Activated CD4-positive, alpha-beta T cell treated with anti-CD3 and anti-CD28 coated beads, Interleukin-2, Interleukin-4, amounts not matched to agents 100 ng/mL and 50 ng/mL, durations not matched to agents 16 hours and 8 hours (primary cell): ENCODE measurements around the gene LGALS7.
"Not testable (repeated sequence)": the region's sequence is repeated elsewhere in the genome, so short reads cannot be mapped to it uniquely, and the experiment has no call there.

Experiments used
- DNase-seq: peaks from one replicate; pipeline ENCODE4 v3.0.0-alpha.2; 2020; ENCODE audit warnings: low spot score

The LGALS7 gene

DNA sequence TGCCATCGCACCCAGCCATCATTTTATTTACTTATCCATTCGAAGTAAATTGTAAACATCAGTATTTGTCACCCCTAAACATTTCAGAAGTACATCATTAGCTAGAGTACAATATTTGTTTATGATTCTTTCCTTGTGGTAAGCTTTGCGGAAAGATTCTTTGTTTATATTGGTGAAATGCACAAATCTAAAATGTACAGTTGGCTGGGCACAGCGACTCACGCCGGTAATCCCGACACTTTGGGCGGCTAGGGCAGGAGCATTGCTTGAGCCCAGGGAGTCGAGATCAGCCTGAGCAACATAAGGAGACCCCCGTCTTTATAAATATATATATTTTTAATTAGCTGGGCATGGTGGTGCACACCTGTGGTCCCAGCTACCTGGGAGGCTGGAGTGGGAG lies 25.8 kb upstream of the LGALS7 start:
- no peak for DNase-seq

DNA sequence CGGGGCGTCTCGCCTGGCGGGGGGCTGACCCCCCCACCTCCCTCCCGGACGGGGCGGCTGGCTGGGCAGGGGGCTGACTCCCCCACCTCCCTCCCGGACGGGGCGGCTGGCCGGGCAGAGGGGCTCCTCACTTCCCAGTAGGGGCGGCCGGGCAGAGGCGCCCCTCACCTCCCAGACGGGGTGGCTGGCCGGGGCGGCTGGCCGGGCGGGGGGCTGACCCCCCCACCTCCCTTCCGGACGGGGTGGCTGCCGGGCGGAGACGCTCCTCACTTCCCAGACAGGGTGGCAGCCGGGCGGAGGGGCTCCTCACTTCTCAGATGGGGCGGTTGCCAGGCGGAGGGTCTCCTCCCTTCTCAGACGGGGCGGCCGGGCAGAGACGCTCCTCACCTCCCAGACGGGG lies 24.5 kb upstream of the LGALS7 start:
- DNase-seq: not testable (repeated sequence)

GRCh38 chr19:38796154-38796553 lies 22.8 kb upstream of the LGALS7 start:
- DNase-seq: no peak

GRCh38 chr19:38795549-38795948 lies 22.2 kb upstream of the LGALS7 start:
- DNase-seq: no peak

DNA sequence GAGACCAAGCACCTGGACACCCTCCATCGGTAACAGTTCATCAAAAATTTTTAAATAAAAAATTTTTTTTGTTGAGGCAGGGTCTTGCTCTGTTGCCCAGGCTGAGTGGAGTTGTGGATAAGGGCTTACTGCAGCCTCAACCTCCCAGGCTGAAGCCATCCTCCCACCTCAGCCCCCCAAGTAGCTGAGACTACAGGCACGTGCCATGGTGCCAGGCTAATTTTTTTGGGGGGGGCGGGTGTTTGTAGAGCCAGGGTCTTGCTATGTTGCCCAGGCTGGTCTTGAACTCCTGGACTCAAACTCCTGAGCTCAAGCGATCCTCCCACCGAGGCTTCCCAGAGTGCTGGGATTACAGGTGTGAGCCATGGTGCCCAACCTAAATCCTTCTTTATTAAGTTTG lies 20.4 kb upstream of the LGALS7 start:
- DNase-seq: no peak

- no peak for DNase-seq
These were observed 19.9 kb upstream of the LGALS7 start for GRCh38 chr19:38793177-38793576.

GRCh38 chr19:38792250-38793111 lies 19.2 kb upstream of the LGALS7 start:
- DNase-seq: peak; percentile 17

DNA sequence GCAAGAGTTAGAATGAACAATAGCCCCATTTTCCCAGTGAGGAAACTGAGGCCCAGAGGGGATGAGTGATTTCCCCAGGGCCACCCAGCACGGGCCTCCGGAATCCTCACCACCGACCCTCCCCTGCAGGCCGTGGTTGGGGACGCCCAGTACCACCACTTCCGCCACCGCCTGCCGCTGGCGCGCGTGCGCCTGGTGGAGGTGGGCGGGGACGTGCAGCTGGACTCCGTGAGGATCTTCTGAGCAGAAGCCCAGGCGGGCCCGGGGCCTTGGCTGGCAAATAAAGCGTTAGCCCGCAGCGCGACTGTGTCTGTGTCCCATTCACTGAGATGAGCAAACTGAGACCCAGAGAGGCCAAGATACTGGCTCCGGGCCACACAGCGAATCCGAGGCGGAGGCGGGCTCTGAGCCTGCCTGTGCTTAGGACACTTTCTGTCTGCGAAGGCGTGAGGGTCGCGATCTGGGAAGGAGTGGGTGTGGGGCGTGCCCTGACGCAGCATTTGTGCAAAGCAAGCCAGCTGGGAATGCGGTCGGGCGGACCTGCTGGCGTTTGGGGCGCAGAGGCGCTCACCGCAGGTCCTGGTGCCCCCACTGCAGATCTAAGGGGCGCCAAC lies 18.2 kb upstream of the LGALS7 start:
- DNase-seq: not testable (repeated sequence)

DNA sequence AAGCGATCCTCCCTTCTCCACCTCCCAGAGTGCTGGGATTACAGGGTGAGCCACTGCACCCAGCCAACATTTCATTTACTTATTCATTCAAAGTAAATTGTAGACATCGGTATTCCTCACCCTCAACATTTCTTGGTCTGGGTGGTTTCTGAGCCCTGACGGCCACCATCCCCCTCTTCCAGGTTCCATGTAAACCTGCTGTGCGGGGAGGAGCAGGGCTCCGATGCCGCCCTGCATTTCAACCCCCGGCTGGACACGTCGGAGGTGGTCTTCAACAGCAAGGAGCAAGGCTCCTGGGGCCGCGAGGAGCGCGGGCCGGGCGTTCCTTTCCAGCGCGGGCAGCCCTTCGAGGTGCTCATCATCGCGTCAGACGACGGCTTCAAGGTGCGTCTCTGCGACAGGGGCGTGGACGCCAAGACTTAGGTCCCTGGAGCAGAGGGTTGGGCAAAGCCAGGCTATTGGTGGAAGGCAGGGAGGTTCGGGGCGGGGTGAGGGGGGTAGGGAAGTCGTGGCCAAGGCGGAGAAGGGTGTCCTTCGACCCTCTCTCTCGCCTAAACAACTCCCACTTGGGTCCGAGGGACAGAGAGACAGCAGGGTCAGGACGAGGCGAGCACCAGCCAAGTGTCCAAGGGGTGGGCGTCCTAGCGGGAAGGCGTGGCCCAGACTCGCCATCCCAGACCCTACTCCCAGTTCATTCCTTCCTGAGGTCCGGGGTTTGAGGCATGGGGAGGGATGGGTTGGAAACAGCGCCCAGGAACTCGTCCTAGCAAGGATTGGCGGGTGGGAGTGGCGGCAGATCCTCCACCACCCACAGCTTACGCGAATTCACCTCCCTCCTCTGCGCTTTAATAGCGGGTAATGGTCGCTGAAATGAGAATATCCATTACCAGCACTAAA lies 17.4 kb upstream of the LGALS7 start:
- not testable (repeated sequence) for DNase-seq

DNA sequence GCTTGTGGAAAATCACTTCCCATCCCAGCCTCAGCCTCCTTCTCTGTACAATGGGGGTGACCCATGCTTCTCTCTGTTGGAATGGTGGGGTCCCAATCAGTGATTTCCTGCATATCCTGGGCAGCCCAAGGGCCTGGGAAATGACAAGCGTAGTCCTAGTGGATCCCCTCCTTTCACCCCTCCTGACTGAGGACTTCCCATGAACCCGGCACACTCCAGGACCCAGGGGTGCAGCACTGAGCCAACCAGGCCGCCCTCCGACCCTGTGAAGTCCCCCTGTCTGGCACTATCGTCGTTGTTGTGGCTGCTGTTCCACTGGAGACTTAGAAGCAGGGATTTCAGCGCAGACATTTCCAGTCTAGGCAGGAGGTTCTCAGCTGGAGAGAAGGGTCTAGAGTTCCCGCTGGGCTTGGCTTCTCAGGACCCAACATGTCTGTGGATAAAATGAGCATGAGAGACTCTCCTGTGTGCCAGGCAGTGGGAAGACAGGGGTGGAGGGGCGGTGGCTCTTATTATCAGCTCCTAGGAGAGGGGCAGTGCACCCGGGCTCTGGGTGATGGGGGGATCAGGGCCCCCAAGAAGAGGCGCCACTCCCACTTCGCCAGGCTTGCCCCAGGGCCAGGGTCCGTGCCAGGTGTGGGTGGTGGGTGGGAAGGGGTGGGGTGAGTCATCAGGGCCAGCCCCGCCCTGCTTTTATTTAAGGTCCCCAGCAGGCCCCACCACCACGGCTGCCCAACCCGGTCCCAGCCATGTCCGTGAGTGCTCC lies 15.3 kb upstream of the LGALS7 start, which contains the start of gene LGALS7B:
LGALS7B (plus strand) TSS at position 723 of the 766 bp plus-strand sequence; CDS start at position 750, 27 bp downstream.
- no peak for DNase-seq

- no peak for DNase-seq
These were observed 13.4 kb upstream of the LGALS7 start for GRCh38 chr19:38786572-38787265.

GRCh38 chr19:38786061-38786460 lies 12.7 kb upstream of the LGALS7 start:
- not testable (repeated sequence) for DNase-seq

DNA sequence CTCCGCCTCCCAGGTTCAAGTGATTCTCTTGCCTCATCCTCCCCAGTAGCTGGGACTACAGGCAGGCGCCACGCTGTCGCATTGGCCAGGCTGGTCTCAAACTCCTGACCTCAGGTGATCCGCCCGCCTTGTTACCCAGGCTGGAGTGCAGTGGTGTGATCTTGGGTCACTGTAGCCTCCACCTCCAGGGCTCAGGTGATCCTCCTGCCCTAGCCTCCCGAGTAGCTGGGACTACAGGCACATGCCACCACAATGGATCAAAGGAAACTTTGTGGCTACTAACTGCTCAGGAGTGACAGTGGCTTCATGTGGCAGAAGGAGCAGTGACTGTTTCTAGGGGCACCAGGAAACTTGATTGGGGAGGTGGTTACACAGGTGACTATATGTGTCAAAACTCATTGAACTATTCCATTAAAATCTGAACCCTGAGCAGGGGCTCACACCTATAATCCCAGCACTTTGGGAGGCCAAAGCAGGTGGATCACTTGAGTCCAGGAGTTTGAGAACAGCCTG lies 11.9 kb upstream of the LGALS7 start:
- no peak for DNase-seq

DNA sequence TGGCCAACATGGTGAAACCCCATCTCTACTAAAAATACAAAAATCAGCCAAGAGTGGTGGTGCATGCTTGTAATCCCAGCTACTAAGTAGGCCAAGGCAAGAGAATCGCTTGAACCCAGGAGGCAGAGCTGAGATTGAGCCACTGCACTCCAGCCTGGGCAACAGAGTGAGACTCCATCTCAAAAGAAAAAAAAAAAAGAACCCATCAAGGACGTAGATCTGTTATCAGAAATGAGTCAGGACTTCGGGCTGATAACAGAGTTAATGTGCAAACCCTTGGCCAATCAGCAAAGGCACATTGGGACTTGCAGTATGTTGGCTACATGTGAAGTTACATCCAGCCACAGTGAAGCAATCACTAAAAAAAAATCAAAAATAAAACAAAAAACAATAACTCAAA lies 10.9 kb upstream of the LGALS7 start:
- DNase-seq: no peak

DNA sequence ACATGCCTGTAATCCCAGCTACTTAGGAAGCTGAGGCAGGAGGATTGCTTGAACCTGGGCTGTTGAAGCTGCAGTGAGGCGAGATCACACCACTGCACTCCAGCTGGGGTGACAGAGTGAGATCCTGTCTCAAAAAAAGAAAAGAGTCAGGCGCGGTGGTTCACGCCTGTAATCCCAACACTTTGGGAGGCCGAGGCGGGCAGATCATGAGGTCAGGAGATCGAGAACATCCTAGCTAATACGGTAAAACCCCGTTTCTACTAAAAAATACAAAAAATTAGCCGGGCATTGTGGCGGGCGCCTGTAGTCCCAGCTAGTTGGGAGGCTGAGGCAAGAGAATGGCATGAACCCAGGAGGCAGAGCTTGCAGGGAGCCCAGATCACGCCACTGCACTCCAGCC lies 8.9 kb upstream of the LGALS7 start:
- not testable (repeated sequence) for DNase-seq

DNA sequence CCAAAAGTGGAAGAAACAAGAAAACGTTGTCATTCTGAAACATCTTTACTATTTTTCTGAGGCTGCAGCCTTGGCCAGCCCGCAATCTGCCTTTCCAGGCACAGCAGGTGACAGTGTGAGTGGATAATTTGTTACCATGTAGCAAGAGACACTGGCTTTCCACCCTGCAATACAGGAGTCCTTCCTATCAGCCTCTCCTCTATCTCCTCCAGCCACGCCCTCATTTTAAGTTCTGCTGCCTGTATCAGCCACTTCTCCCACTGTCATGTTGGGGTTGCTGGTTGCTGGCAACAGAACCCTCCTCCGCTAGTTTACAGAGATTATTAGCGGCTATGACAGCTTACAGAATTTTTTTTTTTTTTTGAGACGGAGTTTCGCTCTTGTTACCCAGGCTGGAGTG lies 7.7 kb upstream of the LGALS7 start:
- DNase-seq: no peak

DNA sequence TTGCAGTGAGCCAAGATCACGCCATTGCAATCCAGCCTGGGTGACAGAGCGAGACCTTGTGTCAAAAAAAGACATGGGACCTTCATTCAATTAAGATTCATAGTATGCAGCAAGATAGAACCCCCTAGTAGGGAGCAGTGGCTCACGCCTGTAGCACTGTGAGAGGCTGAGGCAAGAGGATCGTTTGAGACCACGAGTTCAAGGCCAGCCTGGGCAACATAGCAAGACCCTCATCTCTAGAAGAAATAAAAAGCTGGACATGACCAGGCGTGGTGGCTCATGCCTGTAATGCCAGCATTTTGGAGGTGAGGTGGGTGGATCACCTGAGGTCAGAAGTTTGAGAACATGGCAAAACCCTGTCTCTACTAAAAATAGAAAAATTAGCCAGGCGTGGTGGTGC lies 7.1 kb upstream of the LGALS7 start:
- no peak for DNase-seq

GRCh38 chr19:38778733-38779132 lies 5.4 kb upstream of the LGALS7 start:
- no peak for DNase-seq

DNA sequence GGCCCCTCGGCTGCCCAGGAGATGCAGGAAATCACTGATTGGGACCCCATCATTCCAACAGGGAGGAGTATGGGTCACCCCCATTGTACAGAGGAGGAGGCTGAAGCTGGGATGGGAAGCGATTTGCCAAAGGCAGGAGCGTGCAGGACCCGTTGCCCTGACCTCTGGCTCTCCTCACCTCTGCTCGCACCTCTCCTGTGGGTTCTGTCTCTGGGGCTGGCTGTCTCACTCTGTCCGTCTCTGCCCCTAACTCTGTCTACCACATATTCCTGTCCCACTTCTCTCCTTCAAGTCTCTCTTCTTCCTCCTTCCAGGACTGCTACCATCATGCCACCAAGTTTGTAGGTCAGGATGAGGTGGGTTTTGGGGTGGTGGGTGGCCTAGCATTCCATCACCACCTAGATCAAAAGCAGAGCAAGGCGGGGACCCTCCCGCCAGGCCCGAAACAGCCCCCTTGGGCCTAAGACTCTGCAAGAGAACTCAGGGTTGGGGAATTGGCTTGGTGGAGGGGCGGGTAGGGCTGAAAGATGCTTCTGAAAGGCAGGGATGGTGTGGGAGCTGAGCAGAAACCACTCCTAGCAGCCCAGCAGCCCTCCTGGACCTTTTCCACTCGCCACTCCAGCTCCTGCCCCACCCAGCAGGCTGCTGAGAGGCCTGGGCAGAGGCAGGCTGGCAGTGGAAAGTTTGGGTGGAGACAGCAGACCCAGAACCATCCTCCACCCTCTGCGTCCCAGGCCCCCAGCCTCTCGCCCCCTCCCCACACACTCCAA lies 1.0 kb upstream of the LGALS7 start:
- no peak for DNase-seq

GRCh38 chr19:38771569-38771968 lies 1.7 kb downstream of the LGALS7 start:
- DNase-seq: not testable (repeated sequence)
